Measurements from ENCODE around the gene PRND. TPM values are rescaled to one million over a fixed set of nuclear protein-coding genes. Genes with fewer than 3 reads are reported as not detected.

Gene PRND
- total RNA-seq, 1 donor from 2014 or later: not detected

DNA sequence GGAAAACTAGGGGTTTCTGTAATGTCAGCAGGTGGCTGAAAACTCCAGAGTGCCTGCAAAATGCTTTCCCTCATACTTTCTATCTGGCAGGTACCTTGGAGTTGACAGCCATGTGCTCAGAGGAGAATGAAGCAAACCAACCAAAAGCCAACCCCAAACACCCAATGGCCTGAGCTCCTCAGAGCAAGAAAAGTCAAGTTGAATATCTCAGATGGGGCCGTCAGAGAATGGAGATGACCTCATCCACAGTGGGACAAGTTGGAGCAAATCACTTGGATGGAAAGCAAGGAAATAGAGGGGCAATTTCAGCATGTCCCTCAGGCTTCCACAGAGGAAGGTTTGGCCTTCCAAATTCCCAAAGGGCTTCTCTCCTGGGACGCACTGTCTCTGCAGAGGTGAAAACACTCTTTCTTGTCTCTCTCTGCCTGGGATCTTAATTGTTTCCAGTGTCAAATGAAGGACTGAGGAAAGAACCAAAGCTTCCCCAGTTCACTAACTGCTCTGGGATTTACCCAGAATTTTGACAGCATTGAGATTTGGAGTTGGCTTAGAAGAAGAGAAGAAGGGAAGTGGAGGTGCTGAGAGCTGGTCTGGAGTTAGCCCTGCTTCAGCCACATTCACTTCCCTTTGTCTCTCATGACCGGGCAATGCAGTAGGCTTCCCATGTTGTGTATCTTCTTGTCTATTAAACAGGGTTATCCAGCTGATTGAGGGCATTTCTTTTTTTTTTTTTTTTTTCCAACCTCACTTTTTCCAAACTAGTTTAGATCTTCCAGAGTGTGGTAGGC is 42.2 kb downstream of the PRND start:
- no peaks in the 10 kb centered on the region for H3K36me3 ChIP-seq
- H3K27me3 ChIP-seq: no peaks in the 10 kb centered on the region
- no peak overlapping the region for H3K4me3 ChIP-seq
- DNase-seq (ENCODE audit: low spot score in 2 of 2): no peak
- H3K27ac ChIP-seq: no peak overlapping the region
- intact Hi-C loops (cut with DNase I): no loop called here
- H3K9me3 ChIP-seq: no peaks in the 10 kb centered on the region
- TF ChIP-seq, protein P1, sequence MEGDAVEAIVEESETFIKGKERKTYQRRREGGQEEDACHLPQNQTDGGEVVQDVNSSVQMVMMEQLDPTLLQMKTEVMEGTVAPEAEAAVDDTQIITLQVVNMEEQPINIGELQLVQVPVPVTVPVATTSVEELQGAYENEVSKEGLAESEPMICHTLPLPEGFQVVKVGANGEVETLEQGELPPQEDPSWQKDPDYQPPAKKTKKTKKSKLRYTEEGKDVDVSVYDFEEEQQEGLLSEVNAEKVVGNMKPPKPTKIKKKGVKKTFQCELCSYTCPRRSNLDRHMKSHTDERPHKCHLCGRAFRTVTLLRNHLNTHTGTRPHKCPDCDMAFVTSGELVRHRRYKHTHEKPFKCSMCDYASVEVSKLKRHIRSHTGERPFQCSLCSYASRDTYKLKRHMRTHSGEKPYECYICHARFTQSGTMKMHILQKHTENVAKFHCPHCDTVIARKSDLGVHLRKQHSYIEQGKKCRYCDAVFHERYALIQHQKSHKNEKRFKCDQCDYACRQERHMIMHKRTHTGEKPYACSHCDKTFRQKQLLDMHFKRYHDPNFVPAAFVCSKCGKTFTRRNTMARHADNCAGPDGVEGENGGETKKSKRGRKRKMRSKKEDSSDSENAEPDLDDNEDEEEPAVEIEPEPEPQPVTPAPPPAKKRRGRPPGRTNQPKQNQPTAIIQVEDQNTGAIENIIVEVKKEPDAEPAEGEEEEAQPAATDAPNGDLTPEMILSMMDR (IDR thresholded peaks at IDR 0.05): no peak
- H3K4me1 ChIP-seq: no peaks in the 10 kb centered on the region

DNA sequence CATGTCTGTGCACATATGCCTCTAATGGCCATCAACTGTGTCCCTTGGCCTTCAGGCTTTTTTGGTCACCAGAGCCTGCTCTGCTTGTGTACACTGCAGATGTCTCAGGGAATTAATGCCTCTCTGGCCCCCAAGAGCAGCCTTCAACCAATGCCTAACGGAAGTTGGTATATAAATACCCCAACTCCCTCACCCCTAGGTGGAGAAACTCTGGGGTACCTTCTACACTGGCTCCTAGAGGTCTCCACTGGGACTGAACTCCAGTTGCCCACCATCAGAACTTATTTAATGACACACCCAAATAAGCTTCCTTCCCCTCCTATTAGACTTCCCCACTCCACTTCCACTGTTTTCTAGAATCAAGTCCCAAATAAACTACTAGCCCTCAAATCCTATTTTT is 43.1 kb downstream of the PRND start:
- Histone ChIP-seq H3K27ac (no peak overlapping the region), H3K4me3 (no peak overlapping the region), H3K4me1 (no peaks in the 10 kb centered on the region), H3K9me3 (no peaks in the 10 kb centered on the region), H3K36me3 (no peaks in the 10 kb centered on the region), H3K27me3 (no peaks in the 10 kb centered on the region)
- intact Hi-C loops (cut with DNase I): no loop called here
- DNase-seq (ENCODE audit: low spot score in 2 of 2): no peak
- TF ChIP-seq, protein P1 (IDR thresholded peaks at IDR 0.05): no peak

DNA sequence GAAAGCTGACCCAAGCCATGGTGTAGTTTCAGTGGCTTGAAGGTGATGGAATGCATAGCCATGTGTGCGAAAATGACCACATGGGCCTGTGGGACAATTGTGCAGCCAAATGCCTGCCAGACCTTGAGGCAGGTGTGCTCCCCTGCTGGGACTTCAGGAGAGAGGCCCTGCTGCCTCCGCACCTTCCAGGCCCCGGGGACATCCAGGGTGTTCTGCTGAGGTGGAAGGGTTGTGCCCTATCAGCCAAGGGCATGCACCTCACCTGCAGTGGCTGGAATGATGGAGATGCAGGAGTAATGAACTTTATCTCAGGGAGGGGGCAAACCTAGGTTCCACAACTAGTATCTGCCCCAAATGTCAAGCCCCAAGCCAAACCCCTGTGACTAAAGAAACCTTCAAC is 44.0 kb downstream of the PRND start:
- DNase-seq (ENCODE audit: low spot score in 2 of 2): no peak
- no peaks in the 10 kb centered on the region for H3K9me3 ChIP-seq
- intact Hi-C loops (cut with DNase I): no loop called here
- H3K36me3 ChIP-seq: no peaks in the 10 kb centered on the region
- H3K4me1 ChIP-seq: no peaks in the 10 kb centered on the region
- no peak overlapping the region for H3K27ac ChIP-seq
- H3K27me3 ChIP-seq: no peaks in the 10 kb centered on the region
- TF ChIP-seq, protein P1 (IDR thresholded peaks at IDR 0.05): no peak
- H3K4me3 ChIP-seq: no peak overlapping the region

DNA sequence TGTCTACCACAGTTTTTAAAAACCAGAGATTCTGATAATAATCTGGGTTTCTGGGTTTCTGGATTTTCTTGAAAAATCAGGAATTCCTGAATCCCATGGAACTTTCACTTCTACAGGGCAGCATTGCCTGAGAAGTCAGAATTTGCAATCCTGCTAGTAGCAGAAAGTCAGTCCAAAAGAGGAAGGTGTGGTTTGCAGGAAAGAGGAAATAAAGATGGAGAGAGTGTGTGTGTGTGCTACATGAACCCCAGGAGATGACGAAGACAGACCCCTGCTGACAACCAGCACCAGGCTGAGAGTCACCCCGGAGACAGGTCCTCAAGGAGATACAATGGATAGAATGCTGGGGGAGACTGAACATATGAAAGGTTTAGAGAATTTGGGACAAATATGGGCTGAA is 44.9 kb downstream of the PRND start:
- H3K36me3 ChIP-seq: no peaks in the 10 kb centered on the region
- DNase-seq (ENCODE audit: low spot score in 2 of 2): no peak
- H3K27ac ChIP-seq: no peak overlapping the region
- intact Hi-C loops (cut with DNase I): no loop called here
- no peaks in the 10 kb centered on the region for H3K4me1 ChIP-seq
- no peaks in the 10 kb centered on the region for H3K9me3 ChIP-seq
- no peaks in the 10 kb centered on the region for H3K27me3 ChIP-seq
- H3K4me3 ChIP-seq: no peak overlapping the region
- TF ChIP-seq, protein P1 (IDR thresholded peaks at IDR 0.05): no peak

DNA sequence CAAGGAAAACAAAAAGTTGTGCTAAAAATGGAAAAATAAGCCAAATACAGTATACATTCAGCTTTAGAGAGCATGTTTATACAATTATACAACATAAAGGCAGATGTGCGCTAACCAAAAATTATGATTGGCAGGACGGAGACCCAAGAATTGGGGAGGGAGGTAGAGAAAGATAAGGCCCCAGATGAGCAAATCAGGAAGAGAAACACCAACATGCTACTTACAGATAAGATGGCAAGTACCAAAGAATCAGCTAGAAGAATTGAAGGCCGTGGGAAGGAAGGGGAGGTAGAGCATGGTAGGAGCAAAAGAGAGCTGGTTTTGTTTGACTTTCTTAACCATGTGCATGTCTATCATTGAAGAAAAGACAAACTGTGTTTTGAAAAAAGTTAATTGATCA is 45.4 kb downstream of the PRND start:
- no peak for DNase-seq (ENCODE audit: low spot score in 2 of 2)
- Histone ChIP-seq H3K4me1 (no peaks in the 10 kb centered on the region), H3K27ac (no peak overlapping the region), H3K27me3 (no peaks in the 10 kb centered on the region), H3K36me3 (no peaks in the 10 kb centered on the region), H3K4me3 (no peak overlapping the region), H3K9me3 (no peaks in the 10 kb centered on the region)
- intact Hi-C loops (cut with DNase I): no loop called here
- TF ChIP-seq, protein P1 (IDR thresholded peaks at IDR 0.05): no peak

Data from ascending aorta (tissue), 2 donors.